ENCODE results near the gene GHRH.

The GHRH gene

DNA sequence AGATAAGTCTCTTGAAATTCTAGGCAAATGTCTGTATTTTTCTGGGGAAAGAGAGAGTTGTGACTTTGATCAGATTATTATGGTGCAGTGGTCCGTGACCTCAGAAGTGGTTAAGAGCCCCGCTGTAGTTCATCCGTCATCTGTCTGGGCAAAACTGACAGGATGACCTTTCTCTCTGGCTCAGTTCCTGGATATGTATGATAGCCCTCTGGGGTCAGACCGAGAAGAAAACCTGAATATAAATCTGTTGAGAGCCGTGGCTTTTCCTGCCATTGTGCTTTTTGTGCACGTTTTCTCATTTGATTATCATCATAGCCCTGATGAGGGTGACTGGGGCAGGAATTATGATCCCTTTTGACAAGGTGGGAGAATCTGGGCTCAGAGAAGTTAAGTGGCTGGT is 26.5 kb downstream of the GHRH start:
- no peak for DNase-seq

DNA sequence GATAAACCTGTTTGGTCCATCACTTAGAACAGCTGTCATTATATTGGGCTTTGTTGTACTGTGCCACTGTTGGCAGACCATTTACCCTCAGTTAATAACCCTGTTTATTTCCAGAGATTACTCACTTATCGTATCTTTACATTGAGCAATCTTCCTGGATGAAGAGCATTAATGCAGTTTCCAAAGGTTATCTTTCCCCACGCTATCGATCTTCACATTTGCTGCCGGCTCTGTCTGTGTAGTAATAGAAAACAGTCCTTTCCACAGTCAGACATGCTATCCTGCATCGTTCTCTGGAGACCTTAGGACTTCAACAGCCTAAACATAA is 27.4 kb downstream of the GHRH start:
- no peak for DNase-seq

DNA sequence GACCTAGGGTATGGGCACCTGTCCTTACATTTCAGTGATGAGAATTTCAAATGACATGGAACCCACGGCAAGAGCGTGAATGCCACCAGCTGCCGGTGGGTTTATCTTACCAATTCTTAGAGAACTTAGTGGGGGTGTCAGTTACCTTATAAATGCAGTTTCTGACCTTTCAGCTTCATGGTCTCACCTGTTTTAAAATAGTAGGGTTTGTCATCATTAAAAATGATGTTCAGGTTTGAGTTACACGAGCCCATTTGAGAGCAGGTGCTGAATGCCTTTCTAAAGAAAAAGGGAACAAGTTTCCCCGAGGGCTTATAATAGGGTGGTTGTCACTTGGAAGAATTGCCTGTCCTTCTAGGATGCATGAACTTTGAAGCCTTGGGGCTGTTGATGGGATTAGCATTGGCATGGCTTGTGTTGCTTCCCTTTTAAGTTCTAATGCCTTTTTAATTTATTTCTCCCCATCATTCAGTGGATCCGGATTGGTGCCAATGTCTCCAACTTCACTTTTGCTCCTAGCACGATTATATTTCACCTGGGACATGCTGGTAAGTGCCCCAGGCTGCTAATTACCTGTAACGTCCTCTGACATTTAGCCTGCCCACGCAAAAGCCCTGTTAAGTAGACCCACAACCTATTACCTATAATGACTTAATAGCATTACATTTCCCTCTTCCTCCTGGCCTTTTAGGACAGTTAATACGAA is 27.9 kb downstream of the GHRH start:
- DNase-seq: no peak

DNA sequence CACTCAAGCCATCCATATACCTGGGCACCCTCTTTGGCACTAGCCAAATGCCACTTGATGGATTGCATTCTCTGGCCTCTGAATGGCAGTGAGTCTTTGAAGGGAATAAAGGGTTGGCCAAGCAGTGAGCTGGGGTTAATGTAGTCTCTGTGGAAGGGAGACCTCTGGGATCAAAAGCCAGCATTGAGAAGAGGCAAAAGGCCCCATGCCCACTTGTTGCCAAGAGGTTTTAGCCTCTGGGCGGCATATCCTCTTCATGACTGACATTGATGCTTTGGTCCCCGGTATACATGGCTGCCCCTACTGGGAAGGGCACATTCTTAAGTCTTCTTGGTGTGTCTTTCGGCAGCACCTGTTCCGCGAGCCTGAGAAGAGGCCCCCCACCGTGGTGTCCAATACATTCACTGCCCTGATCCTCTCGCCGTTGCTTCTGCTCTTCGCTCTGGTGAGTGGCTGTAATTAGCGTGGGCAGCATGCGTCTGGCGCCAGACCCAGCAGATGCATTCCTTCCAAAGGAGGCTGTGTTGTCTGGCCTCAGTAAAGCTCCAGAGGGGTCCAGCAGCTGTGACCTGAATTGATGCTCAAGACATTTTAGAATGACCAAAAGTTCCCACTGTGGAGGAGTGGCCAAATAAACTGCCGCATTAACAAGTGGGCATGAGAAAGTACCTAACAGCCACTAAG is 29.5 kb downstream of the GHRH start:
- peak; percentile 44 for DNase-seq

- no peak for DNase-seq
Measured at GRCh38 chr20:37230200-37230599, 31.4 kb downstream of the GHRH start.

- no peak for DNase-seq
Measured at GRCh38 chr20:37229357-37229756, 32.3 kb downstream of the GHRH start.

DNA sequence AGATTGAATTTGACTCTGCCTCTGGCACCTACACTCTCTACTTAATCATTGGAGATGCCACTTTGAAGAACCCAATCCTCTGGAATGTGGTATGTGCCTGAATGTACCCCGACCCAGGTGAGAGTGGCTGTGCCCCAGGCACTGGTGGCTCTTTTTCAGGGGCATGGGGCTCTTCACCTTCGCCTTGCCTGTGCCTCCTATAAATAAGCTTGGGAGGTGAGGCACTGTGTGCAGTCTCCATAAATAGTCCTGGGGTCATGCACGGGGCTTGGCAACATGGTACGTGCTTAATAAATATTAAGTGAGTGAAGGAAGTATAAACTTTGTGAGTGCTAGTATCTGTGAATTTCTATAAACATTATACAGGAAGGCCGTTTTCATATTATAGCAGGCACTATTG is 33.0 kb downstream of the GHRH start:
- no peak for DNase-seq

DNA sequence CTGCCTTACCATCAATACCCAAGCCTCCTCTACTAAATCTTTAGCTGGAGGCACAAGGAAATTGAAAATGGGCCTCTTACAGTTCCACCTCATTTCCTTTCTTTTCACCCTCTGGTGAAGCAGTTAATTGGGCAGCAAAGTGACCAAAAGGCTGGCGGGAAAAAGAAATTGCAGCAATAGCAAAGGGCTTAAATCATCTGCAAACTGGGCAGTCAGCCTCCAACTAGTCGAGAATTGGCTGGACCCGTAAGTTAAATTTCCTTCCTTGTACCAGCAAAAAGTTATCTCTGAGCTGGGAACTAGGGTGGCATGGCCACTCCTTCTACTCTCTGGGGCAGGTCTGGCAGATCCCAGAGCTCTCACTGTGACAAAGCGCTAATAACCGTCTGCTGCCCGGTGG is 33.5 kb downstream of the GHRH start:
- no peak for DNase-seq

DNA sequence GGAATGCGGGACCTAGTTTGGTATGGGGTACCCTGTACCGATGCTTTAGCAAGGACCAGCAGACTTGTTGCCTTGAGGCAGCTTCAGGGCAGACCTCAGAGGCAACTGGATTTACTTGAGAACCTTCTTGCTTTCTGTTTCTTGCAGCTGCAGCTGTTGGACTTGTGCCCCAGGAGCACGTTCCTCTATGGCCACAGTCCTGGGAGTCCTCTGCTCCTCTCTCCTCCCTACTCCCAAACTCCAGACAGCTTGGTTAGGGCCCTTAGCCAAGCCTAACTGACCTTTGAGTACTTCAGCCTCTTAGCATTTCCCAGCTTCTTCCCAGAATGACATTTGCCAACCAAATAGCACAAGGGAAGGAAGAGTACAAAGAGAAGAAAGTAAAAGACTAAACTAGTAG is 34.7 kb downstream of the GHRH start:
- DNase-seq: no peak

GRCh38 chr20:37225146-37225545 is 36.5 kb downstream of the GHRH start:
- no peak for DNase-seq

DNA sequence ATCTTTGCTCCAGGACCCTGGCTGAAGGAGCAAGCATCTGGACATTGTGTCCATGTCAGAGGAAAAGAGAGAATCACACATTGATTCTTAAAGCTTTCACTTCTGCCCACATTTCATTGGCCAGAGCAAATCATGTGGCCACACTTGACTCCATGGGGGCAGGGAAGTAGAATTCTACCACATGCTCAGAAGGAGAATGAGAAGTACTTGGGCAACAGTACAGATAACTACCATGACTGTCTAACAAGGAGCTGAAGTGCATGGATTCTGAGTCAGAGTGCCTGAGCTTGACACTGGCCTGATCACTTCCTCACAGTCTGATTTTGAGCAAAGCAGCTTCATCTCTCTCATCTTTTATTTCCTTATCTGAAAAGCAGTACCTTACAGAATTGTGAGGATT is 38.6 kb downstream of the GHRH start:
- DNase-seq: no peak

DNA sequence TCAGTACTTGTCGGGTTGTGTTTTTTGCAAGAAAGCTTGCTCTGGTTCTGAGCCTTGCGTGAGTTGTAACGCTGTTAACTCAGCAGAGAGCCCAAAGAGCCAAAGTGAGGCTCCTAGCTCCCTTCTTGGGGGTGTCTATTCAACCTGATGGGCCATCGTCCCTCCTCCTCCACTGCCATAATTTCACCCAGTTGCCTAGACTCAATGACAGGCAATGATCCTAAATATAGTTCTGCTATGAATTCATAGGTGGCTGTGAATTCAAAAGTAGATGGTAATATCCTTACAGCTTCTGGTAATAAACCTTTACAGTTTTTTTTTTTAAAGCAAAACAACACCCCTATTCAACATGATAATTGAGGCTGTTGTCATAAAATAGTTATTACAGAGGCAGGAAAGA is 39.5 kb downstream of the GHRH start:
- DNase-seq: no peak

- DNase-seq: no peak
Measured at GRCh38 chr20:37220731-37221130, 40.9 kb downstream of the GHRH start.

DNA sequence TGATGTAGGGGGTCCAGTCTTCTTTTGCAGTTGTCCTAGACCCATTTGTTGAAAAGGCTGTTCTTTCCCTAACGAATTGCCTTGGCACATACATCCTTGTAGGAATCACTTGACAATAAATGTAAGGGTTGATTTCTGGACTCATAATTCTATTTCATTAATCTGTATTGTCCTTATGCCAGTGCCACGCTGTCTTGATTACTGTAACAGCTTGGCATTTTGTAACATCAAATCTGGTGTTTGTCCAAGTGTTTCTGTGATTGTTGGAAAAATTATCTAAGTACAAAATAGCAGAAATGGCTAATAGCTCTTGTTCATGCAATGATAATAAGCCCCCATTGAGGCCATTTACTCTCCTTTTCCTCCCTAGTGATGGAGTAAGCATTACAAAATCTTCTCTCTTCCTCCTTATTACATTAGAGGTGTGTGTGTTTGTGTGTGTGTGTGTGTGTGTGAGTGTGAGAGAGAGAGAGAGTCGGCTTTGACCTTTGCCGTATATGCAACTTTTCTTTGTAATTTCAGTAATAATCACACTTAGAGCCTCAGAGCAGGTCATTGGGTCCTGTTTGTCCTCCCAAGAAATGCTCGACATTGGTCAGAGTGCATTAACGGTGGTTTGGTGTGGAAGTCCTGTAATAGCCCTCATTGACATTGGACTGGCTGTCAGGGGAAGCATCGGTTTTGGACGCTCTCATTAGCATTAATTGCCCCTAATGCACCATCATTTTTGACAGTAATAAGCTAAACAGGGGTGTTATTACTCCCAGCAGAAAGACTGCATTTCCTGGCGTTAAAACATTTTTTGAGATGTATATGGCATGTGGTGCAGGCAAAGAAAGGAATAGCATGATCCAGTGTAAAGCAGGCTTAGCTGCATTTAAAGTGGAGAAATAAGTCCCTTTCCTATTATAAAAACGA is 41.6 kb downstream of the GHRH start:
- DNase-seq: no peak

DNA sequence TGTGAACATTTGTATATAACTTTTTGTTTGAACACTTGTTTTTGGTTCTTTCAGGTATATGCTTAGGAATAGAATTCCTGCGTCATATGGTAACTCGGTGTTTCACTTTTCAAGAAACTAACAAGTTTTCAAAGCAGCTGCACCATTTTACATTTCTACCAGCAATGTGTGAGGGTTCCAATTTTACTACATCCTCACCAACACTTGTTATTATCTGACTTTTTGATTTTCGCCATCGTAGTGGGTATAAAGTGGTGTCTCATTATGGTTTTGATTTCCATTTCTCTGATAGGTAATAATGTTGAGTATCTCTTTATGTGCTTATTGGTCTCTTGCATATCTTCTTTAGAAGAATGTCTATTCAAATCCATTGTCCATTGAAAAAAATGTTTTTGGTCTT is 42.6 kb downstream of the GHRH start:
- DNase-seq: no peak

GRCh38 chr20:37218441-37218840 is 43.2 kb downstream of the GHRH start:
- no peak for DNase-seq

- no peak for DNase-seq
Measured at GRCh38 chr20:37209661-37210314, 51.8 kb downstream of the GHRH start.

- DNase-seq: no peak
Measured at GRCh38 chr20:37209193-37209592, 52.4 kb downstream of the GHRH start.

- no peak for DNase-seq
Measured at GRCh38 chr20:37207171-37207570, 54.4 kb downstream of the GHRH start.

DNA sequence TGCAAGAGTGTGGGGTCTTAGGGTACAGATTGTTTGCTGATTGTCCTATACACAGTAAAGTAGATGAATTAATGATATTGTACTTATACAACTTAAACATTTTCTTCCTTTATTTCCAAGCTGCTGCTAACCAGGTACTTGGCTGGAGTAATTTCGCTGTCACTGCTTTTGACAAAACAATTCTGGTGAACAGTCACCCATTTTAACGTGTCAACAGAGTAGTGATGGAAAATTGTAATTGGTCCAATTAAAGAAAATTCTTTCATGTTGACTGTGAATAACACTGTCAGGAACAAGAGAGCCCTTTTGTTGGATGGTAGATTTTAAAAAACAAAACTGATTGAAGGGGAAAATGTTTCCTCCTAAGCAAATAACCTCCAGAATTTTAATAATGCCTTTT is 55.8 kb downstream of the GHRH start:
- no peak for DNase-seq

GRCh38 chr20:37205130-37205529 is 56.5 kb downstream of the GHRH start:
- no peak for DNase-seq

DNA sequence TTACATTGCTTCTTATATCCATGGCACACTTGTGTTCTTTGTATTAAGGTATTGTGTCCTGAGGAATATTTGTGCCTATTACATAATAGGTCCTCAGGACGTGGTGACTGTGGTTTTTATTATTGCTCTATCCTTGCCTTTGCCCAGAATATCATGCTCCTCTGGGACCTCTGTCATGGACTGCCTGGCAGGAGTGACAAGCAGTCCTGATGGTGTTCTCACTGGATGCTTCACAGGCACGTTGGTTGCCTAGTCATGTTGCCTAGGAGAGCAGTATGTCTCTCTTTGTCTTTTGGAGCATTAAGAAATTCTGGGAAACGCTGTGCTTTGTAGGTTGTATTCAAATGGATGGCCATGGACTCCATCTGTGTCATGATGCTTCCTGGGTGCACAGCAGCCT is 57.6 kb downstream of the GHRH start:
- DNase-seq: no peak

GRCh38 chr20:37202267-37202943 is 59.2 kb downstream of the GHRH start:
- DNase-seq: no peak
